Stromal cell of bone marrow (primary cell): ENCODE results near the gene PRSS23.
A peak's percentile ranks its signal among the peaks of the same experiment; 100 is the strongest.
"Not testable (repeated sequence)": the region's sequence is repeated elsewhere in the genome, so short reads cannot be mapped to it uniquely, and the experiment has no call there.

Source experiments
- DNase-seq: peaks from one replicate; pipeline ENCODE4 v3.0.0-alpha.2; 2012; ENCODE audit warnings: low read depth

The PRSS23 gene

DNA sequence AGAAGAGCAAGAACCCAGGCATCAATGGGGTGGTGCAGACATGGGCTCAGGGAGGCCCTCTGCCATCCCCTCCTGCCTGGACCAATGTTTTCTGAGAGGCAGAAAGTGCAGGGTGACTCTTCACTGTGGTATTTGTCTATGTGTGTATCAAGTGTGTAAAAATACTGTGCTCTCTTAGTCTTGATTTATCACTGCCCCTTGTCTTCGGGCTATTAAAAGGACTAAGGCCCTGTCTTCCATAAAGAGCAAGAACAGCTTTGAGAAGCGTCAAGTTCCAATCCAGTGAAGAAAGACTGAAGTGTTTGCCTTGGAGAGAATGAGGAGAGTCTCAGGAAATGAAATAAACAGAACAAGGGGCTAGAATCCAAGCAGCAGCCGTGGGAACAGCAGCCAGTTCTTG lies 14.4 kb downstream of the PRSS23 start:
- DNase-seq = no peak

DNA sequence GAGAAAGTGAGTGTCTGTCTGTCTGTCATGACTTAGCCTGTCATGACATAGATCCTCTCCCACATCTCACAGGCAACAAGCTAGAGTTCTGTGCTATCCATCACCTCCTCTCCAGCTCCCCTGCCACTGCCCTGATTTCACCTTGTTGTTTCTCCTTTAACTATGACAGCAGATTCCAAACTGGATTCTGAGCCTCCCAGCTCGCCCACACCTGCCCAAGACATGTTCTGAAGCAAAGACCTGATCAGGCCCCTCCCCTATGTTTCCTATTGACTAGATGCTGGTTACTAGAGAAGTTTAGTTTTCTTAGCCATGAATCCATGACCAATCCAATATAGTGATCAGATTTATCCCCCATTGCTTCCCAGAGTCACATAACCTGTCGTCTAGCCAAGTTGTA lies 15.4 kb downstream of the PRSS23 start:
- no peak for DNase-seq

DNA sequence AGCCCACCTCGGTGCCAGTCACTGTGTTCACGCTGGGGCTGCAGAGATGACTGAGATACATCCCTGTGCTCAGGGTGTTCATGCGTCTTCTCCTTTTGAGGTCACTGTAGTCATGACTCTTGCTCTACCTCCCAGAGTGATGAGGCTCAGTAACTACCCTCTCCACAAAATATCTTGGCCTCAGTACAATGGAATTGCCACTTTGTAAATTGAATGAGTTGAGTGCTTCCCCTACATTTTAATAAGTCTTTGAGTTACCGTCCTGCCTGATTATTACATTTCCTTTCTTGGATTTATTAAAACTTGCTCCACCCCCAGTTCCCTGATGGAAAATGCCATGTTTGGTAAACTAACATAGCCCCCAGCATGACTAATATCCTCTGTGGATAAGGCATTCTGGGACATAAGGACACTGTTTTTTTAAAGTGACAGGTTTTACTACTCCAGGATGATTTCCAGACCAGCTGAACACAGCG lies 15.9 kb downstream of the PRSS23 start:
- DNase-seq = no peak

DNA sequence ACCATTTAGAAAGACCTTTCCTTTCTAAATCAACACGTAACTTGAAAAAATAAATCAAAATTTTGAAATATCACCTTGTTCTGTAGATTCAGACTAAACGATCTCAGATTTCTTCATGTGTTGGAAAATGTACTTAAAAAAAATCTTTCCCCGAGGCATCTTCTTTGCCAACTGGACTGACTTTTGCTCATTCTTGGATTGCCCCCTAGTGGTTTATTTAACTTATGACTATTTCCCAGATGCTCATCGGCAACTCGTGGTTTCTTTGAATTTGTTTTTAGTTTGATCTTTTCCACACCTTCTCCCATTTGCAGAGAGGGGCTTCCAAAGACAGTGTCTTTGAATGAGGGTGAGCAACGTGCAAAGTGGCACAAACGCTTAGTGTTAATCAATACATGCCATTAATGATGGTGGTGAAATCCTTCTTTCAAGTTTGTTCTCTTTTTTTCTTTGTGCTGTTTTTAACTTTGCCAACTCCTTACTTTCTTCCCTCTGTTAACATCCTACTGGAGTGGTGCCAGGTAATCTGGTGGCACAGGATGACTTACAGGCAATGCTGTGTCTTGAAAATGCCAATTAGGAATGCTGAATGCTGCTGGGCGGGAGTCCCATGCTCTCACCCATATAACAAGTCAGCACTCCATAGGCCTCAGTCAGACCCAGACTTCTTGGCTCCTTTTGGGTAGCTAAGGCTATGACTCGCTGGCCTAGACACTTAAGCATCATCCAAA lies 18.3 kb downstream of the PRSS23 start:
- DNase-seq = peak; percentile 63

DNA sequence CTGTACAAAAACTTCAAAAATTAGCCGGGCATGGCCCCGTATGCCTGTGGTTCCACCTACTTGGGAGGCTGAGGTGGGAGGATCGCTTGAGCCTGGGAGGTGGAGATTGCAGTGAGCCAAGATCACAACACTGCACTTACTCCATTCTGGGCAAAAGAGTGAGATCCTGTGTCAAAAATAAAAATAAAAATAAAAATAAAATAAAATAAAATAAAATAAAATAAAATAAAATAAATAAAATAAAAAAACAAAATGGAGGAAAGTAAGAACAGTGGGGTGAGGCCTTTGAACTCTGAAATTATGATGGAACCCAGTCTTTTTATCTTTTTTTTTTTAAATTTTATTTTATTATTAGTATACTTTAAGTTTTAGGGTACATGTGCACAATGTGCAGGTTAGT lies 23.8 kb downstream of the PRSS23 start:
- not testable (repeated sequence) for DNase-seq

DNA sequence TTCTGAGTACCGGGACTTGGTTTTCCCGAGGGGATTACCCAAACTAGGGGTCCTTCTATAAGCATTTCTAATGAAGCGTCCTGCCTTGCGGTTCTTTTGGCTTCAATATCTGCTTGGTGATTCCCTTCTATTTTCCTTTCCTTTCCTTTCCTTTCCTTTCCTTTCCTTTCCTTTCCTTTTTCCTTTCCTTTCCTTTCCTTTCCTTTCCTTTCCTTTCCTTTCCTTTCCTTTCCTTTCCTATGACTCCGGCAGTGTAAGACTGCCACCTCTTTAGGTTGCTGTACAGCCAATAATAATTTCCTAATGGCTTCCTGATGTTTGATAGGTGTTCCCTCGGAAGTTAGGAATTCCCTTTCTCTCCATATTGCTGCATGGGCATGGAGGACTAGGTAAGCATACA lies 34.0 kb downstream of the PRSS23 start:
- not testable (repeated sequence) for DNase-seq

DNA sequence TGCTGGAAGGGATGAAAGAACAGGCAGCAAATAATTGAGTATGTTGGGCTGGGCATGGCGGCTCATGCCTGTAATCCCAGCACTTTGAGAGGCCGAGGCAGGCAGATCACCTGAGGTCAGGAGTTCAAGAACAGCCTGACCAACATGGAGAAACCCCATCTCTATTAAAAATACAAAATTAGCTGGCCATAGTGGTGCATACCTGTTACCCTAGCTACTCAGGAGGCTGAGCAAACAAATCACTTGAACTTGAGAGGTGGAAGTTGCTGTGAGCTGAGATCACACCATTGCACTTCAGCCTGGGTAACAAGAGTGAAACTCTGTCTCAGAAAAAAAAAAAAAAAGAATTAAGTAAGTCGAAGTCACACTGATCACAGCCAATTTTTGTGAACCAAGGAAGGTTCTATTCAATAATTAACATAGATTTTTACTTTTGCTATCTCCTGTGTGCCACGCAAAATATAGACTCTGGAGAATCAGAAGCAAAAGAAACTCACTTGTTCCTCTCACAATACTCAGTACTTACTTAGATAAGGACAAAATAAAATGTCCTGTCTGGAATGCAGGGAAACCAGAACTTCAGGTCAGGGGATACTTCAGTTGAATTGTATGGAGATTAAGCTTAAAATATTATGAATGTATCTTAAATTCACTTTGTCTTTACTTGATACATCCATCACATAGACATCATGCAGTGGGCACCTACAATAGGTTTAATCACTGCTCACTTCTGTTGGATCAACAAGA lies 44.6 kb downstream of the PRSS23 start:
- DNase-seq = not testable (repeated sequence)

DNA sequence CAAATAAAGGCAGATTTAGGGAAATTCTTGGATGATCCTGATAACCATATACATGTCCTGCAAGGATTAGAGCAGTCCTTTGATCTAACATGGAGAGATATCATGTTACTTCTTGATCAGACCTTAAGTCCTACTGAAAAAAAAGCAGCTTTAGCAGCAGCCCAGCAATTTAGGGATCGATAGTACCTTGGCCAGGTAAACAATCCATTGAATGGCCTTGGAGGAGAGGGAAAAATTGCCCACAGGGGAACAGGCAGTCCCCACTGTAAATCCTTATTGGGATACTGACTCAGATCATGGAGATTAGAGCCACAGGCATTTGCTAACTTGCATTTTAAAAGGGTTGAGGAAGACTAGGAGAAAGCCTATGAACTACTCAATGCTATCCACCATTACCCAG lies 47.8 kb downstream of the PRSS23 start:
- DNase-seq = no peak

DNA sequence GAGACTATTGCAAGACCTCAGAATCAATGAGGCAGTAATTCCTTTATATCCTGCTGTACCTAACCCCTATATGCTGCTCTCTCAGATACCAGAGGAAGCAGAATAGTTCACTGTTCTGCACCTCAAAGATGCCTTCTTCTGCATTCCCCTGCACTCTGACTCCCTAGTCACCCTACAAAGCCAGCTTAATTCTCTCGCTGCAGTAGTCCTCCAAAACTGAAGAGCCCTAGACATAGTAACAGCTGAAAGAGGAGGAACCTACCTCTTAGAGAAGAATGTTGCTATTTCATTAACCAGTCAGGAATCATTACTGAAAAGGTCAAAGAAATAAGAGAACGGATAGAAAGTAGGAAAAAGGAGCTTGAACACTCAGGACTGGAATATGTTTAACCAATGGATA lies 49.3 kb downstream of the PRSS23 start:
- no peak for DNase-seq
